ENCODE data around the gene SCUBE1. TPM values are rescaled to one million over a fixed set of nuclear protein-coding genes. Genes with fewer than 3 reads are reported as not detected.

SCUBE1 gene
- total and polyA plus RNA-seq, 2 of the 4 experiments (the other 2 are of a cell fraction) = not detected

DNA sequence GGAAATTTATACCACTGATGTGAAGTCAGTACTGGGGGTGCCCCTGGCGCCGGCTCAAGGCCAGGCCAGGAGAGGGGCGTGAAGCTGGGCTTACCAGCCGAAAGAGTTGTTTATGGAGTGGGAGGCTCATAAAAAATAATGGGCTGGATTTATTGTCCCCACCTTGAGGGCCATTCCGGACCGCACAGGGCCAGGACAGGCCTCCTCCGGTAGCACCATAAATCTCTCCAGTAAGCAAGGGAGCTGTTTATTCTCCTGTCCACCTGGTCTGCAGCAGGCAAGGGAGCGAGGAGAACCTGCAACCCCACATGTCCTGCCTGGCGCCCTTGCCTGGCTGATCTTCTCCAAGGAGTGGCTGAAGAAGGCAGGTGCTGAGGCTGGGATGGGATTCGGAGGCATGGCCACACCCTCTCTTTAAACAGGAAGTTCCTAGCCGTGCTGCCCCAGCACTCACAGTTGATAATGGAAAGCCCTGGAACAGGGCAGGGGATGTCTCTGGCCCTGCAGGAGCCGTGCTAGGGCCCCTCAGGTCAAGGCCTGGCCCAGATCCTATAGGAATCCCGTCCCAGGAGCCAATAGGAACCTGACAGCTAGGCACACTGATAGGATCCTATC lies 65.1 kb downstream of the SCUBE1 start:
- no peaks in the 10 kb centered on the region for H3K9me1 ChIP-seq (ENCODE audit: insufficient read depth, low read length)
- no peak overlapping the region for H2BK15ac ChIP-seq (ENCODE audit: low read depth, low read length)
- no peaks in the 10 kb centered on the region for H3K36me3 ChIP-seq (ENCODE audit: control insufficient read depth, insufficient read depth, low read length)
- no peak overlapping the region for H2AK5ac ChIP-seq (ENCODE audit: low read depth, low read length)
- no peak for DNase-seq
- no peak overlapping the region for H3K4me3 ChIP-seq (ENCODE audit: insufficient read depth, low read depth, low read length)
- H2BK120ac ChIP-seq (ENCODE audit: low read depth, low read length) = no peak overlapping the region
- no peak overlapping the region for H2BK20ac ChIP-seq (ENCODE audit: low read depth, low read length)
- H3K14ac ChIP-seq (replicated peaks; ENCODE audit: low read depth, low read length) = no peak overlapping the region
- H3K9ac ChIP-seq (ENCODE audit: low read depth, low read length) = no peak overlapping the region
- WGBS, 2 experiments (ENCODE audit: extremely low coverage in 2 of 2, insufficient read length in 1 of 2) = 0% methylated on average over 1 of the region's 13 CpGs; no CpG with 5 or more reads in 1 of the 2 experiments
- TF ChIP-seq POLR2A (IDR thresholded peaks at IDR 0.05; ENCODE audit: low read depth, low read length) (no peak), RFX5 (IDR thresholded peaks at IDR 0.05; ENCODE audit: low read depth, low read length) (no peak), NFE2L2 (IDR thresholded peaks at IDR 0.05; ENCODE audit: low read depth, low read length) (no peak), BHLHE40 (IDR thresholded peaks at IDR 0.05; ENCODE audit: low read depth, low read length) (no peak)
- H3K4ac ChIP-seq (ENCODE audit: low read depth, low read length) = no peak overlapping the region
- no peaks in the 10 kb centered on the region for H3K4me1 ChIP-seq (ENCODE audit: control insufficient read depth, insufficient read depth, low read length)
- no peaks in the 10 kb centered on the region for H3K79me1 ChIP-seq (ENCODE audit: low read depth in 1 of 2, low read length in 2 of 2)
- no peaks in the 10 kb centered on the region for H4K20me1 ChIP-seq (ENCODE audit: insufficient read depth, low read length)
- no peaks in the 10 kb centered on the region for H3K9me3 ChIP-seq (ENCODE audit: control insufficient read depth, insufficient read depth, low read length)
- peaks cover 20% of the 10 kb centered on the region; the same call in 1 of the 2 replicates for H3K27me3 ChIP-seq (ENCODE audit: control insufficient read depth, insufficient read depth, low read length)
- H3K23ac ChIP-seq (ENCODE audit: low read depth, low read length) = no peak overlapping the region
- no peak overlapping the region for H3K27ac ChIP-seq (ENCODE audit: insufficient read depth, low read length)
- BruUV-seq (replicated peaks) = no TSS peak
- no peak overlapping the region for H3K4me2 ChIP-seq (ENCODE audit: low read depth, low read length)
- in situ Hi-C loops (cut with MboI; ENCODE audit: low sequenced_read_pairs) = loop anchor here (10.0 kb wide), 2 partner anchors 67 to 97 kb away; partner anchors contain the start of gene SCUBE1
- dilution Hi-C loops (cut with HindIII; ENCODE audit: low sequenced_read_pairs, unreplicated experiment) = no loop called here
- intact Hi-C loops (cut with micrococcal nuclease) = loop anchor here (10.0 kb wide), 1 partner anchor 627 kb away; no protein-coding TSS in a partner anchor
- no peak overlapping the region for H2BK5ac ChIP-seq (ENCODE audit: low read depth, low read length, poor library complexity, severe bottlenecking)
- no peak overlapping the region for H4K91ac ChIP-seq (ENCODE audit: insufficient read depth, low read depth, low read length)
- ChIA-PET CTCF (interaction anchor here (1.1 kb wide), 1 partner anchor 68 kb away, joined by 4 read pairs; no protein-coding TSS in a partner anchor), POLR2A (ENCODE audit: unreplicated experiment) (no interaction called here)
- H2AK9ac ChIP-seq (replicated peaks; ENCODE audit: low read depth, low read length, poor library complexity) = no peak overlapping the region
- no peak for ATAC-seq (ENCODE audit: low read depth)
- H2AFZ ChIP-seq (replicated peaks; ENCODE audit: low read length, poor library complexity) = no peak overlapping the region
- no peak overlapping the region for H4K5ac ChIP-seq (ENCODE audit: low read depth, low read length)
- no peak overlapping the region for H4K8ac ChIP-seq (ENCODE audit: low read depth in 2 of 2, low read length in 2 of 2)
- no peak overlapping the region for H3K56ac ChIP-seq (ENCODE audit: extremely low read depth, insufficient read depth, low read length)
- H3K18ac ChIP-seq (ENCODE audit: low read depth, low read length) = no peak overlapping the region

Measured in IMR-90 (cell line).